IMR-90 (cell line): Measurements from ENCODE around the gene SPCS2. TPM values are rescaled to one million over a fixed set of nuclear protein-coding genes. Genes with fewer than 3 reads are reported as not detected.

Experiments
- ATAC-seq: fragments of 200-7000 bp; cut with Tn5 transposase; 2 replicates; pipeline ENCODE4 v1.9.1; 2020; ENCODE audit warnings: low read depth, mild to moderate bottlenecking, moderate library complexity
- BruUV-seq: library from RNA; stranded (reverse); fragments of 400-500 nt; replicated peaks from 2 replicates; lab custom pipeline; 2021; lab: Mats Ljungman, UMichigan
- CTCF ChIA-PET: fragments of 300-600 bp; formaldehyde crosslinking; extraction: SDS; loops from one replicate; lab custom pipeline; 2021; ENCODE audit warnings: antibody characterized with exemption; lab: Yijun Ruan, JAX
- POLR2A ChIA-PET: fragments of 300-600 bp; sonication (Branson Sonifier 250); formaldehyde crosslinking; loops from one replicate; lab custom pipeline; 2022; ENCODE audit warnings: antibody characterized with exemption; ENCODE audit not compliant: unreplicated experiment; lab: Charles Lee
- DNase-seq: peaks from one replicate; pipeline ENCODE4 v3.0.0; 2013
- H2AFZ ChIP-seq: replicated peaks from 2 replicates; pipeline ENCODE3; 2013; ENCODE audit warnings: low read length, mild to moderate bottlenecking; ENCODE audit not compliant: poor library complexity
- H2AK5ac ChIP-seq: 2 replicates; pipeline ENCODE4 v1.6.1; 2013; ENCODE audit warnings: low read depth, low read length, inconsistent platforms
- H2AK9ac ChIP-seq: replicated peaks from 2 replicates; pipeline ENCODE3; 2013; ENCODE audit warnings: mild to moderate bottlenecking, low read depth, low read length, moderate library complexity; ENCODE audit not compliant: poor library complexity
- H2BK120ac ChIP-seq: 2 replicates; pipeline ENCODE4 v1.6.1; 2013; ENCODE audit warnings: low read depth, low read length, inconsistent platforms
- H2BK15ac ChIP-seq: 3 replicates; pipeline ENCODE4 v1.6.1; 2013; ENCODE audit warnings: low read depth, low read length, inconsistent platforms
- H2BK20ac ChIP-seq: 2 replicates; pipeline ENCODE4 v1.6.1; 2013; ENCODE audit warnings: low read depth, mild to moderate bottlenecking, inconsistent platforms, low read length, moderate library complexity
- H2BK5ac ChIP-seq: 2 replicates; pipeline ENCODE4 v1.6.1; 2013; ENCODE audit warnings: mild to moderate bottlenecking, low read depth, low read length, inconsistent platforms; ENCODE audit not compliant: poor library complexity, severe bottlenecking
- H3K14ac ChIP-seq: replicated peaks from 2 replicates; pipeline ENCODE4 v1.6.1; 2013; ENCODE audit warnings: low read depth, low read length, inconsistent platforms
- H3K18ac ChIP-seq: 2 replicates; pipeline ENCODE4 v1.6.1; 2013; ENCODE audit warnings: low read depth, low read length, control low read depth
- H3K23ac ChIP-seq: 2 replicates; pipeline ENCODE4 v1.6.1; 2013; ENCODE audit warnings: low read depth, low read length, inconsistent platforms
- H3K27ac ChIP-seq: 2 replicates; pipeline ENCODE4 v1.5.1; 2013; ENCODE audit warnings: mild to moderate bottlenecking, control low read depth, low read length; ENCODE audit not compliant: insufficient read depth
- H3K27me3 ChIP-seq: 2 replicates; pipeline ENCODE4 v1.6.1; 2013; ENCODE audit warnings: low read length; ENCODE audit not compliant: control insufficient read depth, insufficient read depth
- H3K36me3 ChIP-seq: 2 replicates; pipeline ENCODE4 v1.6.1; 2013; ENCODE audit warnings: low read length, mixed read lengths; ENCODE audit not compliant: control insufficient read depth, insufficient read depth
- H3K4ac ChIP-seq: 2 replicates; pipeline ENCODE4 v1.6.1; 2013; ENCODE audit warnings: low read depth, low read length, inconsistent platforms
- H3K4me1 ChIP-seq: 2 replicates; pipeline ENCODE4 v1.6.1; 2013; ENCODE audit warnings: low read length, mixed read lengths; ENCODE audit not compliant: control insufficient read depth, insufficient read depth
- H3K4me2 ChIP-seq: 2 replicates; pipeline ENCODE4 v1.6.1; 2013; ENCODE audit warnings: low read depth, mild to moderate bottlenecking, control low read depth, low read length, moderate library complexity
- H3K4me3 ChIP-seq: 2 replicates; pipeline ENCODE4 v1.5.1; 2013; ENCODE audit warnings: low read depth, mild to moderate bottlenecking, control low read depth, low read length, moderate library complexity; ENCODE audit not compliant: insufficient read depth
- H3K56ac ChIP-seq: 2 replicates; pipeline ENCODE4 v1.6.1; 2013; ENCODE audit warnings: low read length, inconsistent platforms; ENCODE audit not compliant: insufficient read depth; ENCODE audit errors: extremely low read depth
- H3K79me1 ChIP-seq, 2 experiments: 2 replicates each; pipeline ENCODE4 v1.6.1; 2013; ENCODE audit warnings: low read length in 2 of 2, inconsistent platforms in 1 of 2, low read depth in 1 of 2
- H3K9ac ChIP-seq: 2 replicates; pipeline ENCODE4 v1.6.1; 2013; ENCODE audit warnings: low read depth, low read length, control low read depth
- H3K9me1 ChIP-seq: 2 replicates; pipeline ENCODE4 v1.6.1; 2013; ENCODE audit warnings: low read length, inconsistent platforms; ENCODE audit not compliant: insufficient read depth
- H3K9me3 ChIP-seq: 2 replicates; pipeline ENCODE4 v1.6.1; 2013; ENCODE audit warnings: low read length; ENCODE audit not compliant: control insufficient read depth, insufficient read depth
- H4K20me1 ChIP-seq: 2 replicates; pipeline ENCODE4 v1.6.1; 2013; ENCODE audit warnings: low read length, inconsistent platforms; ENCODE audit not compliant: insufficient read depth
- H4K5ac ChIP-seq: 2 replicates; pipeline ENCODE4 v1.6.1; 2013; ENCODE audit warnings: mild to moderate bottlenecking, low read depth, low read length, control low read depth
- H4K8ac ChIP-seq, 2 experiments: 2 replicates each; pipeline ENCODE4 v1.6.1; 2013; ENCODE audit warnings: low read depth in 2 of 2, low read length in 2 of 2, control low read depth in 1 of 2, inconsistent platforms in 1 of 2
- H4K91ac ChIP-seq: 2 replicates; pipeline ENCODE4 v1.6.1; 2013; ENCODE audit warnings: low read depth, low read length, inconsistent platforms; ENCODE audit not compliant: insufficient read depth
- CEBPB ChIP-seq: IDR thresholded peaks from 2 replicates; pipeline ENCODE4 v1.6.1; 2012; ENCODE audit warnings: low read depth, low read length, improper control_type of control experiment
- FOS ChIP-seq: fragments of 150-350 bp; IDR thresholded peaks from 2 replicates; pipeline ENCODE4 v1.6.1; 2016; ENCODE audit warnings: low read depth, low read length
- dilution Hi-C: fragments of 300-500 bp; cut with HindIII; formaldehyde crosslinking; loops from one replicate; pipeline ENCODE4 v1.14.3; 2018; ENCODE audit warnings: low sequenced_read_pairs; ENCODE audit not compliant: unreplicated experiment
- in situ Hi-C: fragments of 300-500 bp; cut with MboI; formaldehyde crosslinking; loops from 3 replicates; pipeline ENCODE4 v1.14.3; 2019; ENCODE audit warnings: low sequenced_read_pairs, inconsistent platforms, mixed read lengths
- intact Hi-C: fragments of 100-400 bp; cut with micrococcal nuclease; formaldehyde crosslinking; loops from 2 replicates; pipeline ENCODE4 v1.10.0; 2022
- polyA plus RNA-seq, 3 experiments: library from polyadenylated mRNA; depleted of rRNA; stranded (reverse); fragments of >200 nt; gene quantifications; 2 replicates each; pipeline ENCODE4 v1.2.3, GENCODE V29; 2012; ENCODE audit warnings: low replicate concordance in 1 of 3
- total RNA-seq: library from RNA; depleted of rRNA; stranded (reverse); fragments of >200 nt; gene quantifications from 2 replicates; pipeline ENCODE4 v1.2.3, GENCODE V29; 2012

SPCS2 gene
- total and polyA plus RNA-seq, 2 of the 4 experiments (the other 2 are of a cell fraction) = 15.4 to 76.0 TPM

- Histone ChIP-seq H3K36me3 (peaks cover 9% of the 10 kb centered on the region), H3K4me1 (peaks cover 8% of the 10 kb centered on the region), H3K4ac (no peak overlapping the region), H4K91ac (no peak overlapping the region), H2BK120ac (no peak overlapping the region), H2BK15ac (no peak overlapping the region), H3K9ac (no peak overlapping the region), H4K20me1 (no peaks in the 10 kb centered on the region; the same call in 1 of the 2 replicates), H2BK20ac (no peak overlapping the region), H4K8ac (no peak overlapping the region), H3K9me3 (no peaks in the 10 kb centered on the region), H2BK5ac (no peak overlapping the region), H2AFZ (no peak overlapping the region), H2AK9ac (no peak overlapping the region), H3K27me3 (no peaks in the 10 kb centered on the region), H3K18ac (no peak overlapping the region), H2AK5ac (no peak overlapping the region), H4K5ac (no peak overlapping the region), H3K23ac (no peak overlapping the region), H3K27ac (no peak overlapping the region), H3K4me2 (no peak overlapping the region), H3K79me1 (no peaks in the 10 kb centered on the region; a peak in 1 of 4 replicates), H3K56ac (no peak overlapping the region), H3K4me3 (no peak overlapping the region), H3K9me1 (no peaks in the 10 kb centered on the region; the same call in 1 of the 2 replicates), H3K14ac (no peak overlapping the region)
- BruUV-seq = no TSS peak
- dilution Hi-C loops = no loop called here
- intact Hi-C loops = no loop called here
- DNase-seq (no peak), ATAC-seq (no peak)
- ChIA-PET CTCF (no interaction called here), POLR2A (no interaction called here)
- TF ChIP-seq FOS (no peak), CEBPB (no peak)
- in situ Hi-C loops = no loop called here
Observed at GRCh38 chr11:74923125-74923524, 25.9 kb upstream of the SPCS2 start.
